ENCODE results near the gene THG1L.
"Not testable (repeated sequence)": the region's sequence is repeated elsewhere in the genome, so short reads cannot be mapped to it uniquely, and the experiment has no call there.

The THG1L gene

GRCh38 chr5:157727858-157728257 lies 3.4 kb upstream of the THG1L start:
- DNase-seq (ENCODE audit: low spot score) = not testable (repeated sequence)

DNA sequence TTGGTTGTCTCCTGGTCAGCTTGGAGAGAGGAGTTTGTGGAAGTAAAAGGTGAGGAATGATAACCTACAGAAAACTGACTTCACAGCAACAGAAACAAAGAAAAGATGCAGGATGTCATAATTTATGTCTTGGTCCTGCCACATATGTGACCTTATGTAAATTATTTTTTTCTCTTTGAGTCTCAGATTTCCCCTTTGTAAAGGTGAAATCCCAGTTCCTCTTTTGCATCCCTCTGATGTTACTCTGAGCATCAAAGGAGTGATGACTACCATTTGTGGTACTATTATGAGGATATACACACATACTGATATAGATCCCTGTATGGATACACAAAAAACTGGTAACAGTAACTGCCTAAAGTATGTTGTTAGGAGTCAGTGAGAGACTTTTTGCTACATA lies 1.4 kb upstream of the THG1L start:
- no peak for DNase-seq (ENCODE audit: low spot score)

GRCh38 chr5:157730900-157731271 lies 334 bp upstream of the THG1L start:
- DNase-seq (ENCODE audit: low spot score) = no peak

DNA sequence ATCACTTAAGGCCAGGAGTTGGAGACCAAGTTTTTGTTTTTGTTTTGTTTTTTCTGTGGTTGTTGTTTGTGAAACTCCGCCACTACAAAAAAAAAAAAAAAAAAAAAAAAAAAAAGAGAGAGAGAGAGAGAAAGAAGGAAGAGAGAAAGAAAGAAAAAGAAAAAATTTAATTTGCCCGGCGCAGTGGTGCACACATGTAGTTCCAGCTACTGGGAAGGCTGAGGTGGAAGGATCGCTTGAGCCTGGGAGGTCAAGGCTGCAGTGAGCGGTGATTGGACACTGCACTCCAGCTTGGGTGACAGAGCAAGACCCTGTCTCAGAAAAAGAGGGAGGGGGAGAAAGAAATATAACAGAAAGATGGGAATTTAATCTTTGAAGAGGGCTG lies 902 bp downstream of the THG1L start:
- DNase-seq (ENCODE audit: low spot score) = no peak

DNA sequence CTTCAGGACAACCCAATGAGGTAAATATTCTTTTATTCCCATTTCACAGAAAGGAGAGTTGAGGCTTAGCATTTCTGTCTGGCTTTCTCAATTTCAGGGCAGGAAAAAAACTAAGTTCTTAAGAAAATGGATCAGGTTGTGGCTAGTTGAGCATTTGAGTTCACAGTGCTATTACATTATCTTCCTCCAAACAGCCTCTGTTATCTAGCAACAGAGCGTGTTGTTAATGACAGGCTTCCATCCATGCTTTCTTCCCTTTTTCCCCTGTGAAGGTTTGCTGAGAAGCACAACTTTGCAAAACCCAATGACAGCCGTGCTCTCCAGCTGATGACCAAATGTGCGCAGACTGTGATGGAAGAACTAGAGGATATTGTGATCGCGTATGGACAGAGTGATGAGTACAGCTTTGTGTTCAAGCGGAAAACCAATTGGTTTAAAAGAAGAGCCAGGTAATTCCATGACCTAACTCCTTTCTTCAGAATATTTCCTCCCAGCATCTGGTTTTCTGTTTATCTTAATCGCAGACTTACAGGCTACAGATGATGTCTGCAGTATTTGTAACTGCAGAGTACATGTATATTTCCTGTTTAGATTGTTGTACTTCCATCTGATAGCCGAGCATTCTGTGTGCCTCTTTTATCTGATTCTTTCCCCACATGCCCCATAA lies 1.5 kb downstream of the THG1L start:
- DNase-seq (ENCODE audit: low spot score) = no peak

DNA sequence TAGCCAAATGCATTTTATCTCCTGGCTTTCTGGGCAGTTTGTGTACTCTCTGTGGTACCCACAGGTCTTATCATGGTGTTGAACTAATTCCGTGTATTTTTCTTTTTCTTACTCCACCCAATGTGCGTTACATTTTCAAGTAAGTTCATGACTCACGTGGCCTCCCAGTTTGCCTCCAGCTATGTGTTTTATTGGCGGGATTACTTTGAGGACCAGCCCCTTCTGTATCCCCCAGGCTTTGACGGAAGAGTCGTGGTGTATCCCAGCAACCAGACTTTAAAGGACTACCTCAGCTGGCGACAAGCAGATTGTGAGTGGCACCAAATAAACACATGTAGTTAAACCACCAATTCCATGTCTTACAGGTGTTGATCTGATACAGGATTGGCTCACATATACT lies 3.2 kb downstream of the THG1L start:
- DNase-seq (ENCODE audit: low spot score) = no peak

DNA sequence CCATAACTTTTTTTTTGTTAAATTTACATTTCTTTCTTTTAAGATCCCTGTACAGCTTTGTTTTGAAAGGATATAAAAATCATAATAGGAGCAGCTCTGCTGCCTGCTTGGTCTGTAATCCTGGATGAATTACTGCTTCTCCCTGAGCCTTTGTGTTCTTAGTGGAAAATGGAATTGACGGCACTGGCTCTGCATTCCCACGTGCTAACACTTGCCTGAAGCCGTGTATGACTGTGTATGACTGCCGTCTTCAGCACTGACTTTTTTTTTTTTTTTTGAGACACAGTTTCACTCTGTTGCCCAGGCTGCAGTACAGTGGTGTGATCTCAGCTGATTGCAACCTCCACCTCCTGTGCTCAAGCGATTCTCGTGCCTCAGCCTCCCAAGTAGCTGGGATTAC lies 4.8 kb downstream of the THG1L start:
- DNase-seq (ENCODE audit: low spot score) = no peak

DNA sequence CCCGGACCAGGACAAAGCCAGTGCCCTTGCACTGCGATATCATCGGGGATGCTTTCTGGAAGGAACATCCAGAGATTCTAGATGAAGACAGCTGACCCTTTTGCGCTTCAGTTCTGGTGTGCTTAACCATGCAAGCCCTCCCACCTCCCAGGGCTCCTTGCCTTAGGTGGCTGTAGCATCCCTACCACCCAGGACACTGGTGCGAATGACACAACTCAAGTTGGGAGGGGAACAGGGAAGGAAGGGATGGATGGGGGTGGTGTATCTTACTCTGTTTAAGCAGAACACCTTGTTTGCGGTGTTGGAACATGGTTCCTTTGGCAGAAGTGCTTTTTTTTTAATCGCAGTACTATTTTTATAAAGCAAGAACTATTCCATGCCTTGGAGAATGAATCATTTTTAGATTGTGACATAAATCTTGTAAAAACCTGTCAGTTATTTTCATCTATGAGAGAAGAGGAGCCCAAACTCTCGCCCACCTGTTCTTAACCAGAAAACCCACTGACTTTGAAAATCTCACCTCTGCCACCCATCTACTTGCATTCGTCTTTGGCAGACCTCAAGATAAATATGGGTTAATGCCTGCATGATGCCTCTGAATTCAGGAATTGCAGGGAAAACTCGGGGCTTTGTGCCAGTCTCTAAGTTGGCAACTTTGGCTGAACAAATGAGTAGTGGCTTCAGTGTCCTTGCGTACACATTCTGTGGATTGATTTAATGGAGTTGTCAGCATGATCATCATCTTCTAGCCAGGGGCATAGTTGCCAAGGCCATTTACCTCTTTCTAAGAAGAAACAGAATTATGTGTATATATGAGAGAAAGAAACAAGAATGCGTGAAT lies 8.4 kb downstream of the THG1L start:
- no peak for DNase-seq (ENCODE audit: low spot score)

- peak; percentile 31 for DNase-seq (ENCODE audit: low spot score)
These were observed 9.0 kb downstream of the THG1L start for GRCh38 chr5:157740229-157740610.

GRCh38 chr5:157741131-157741530 lies 9.9 kb downstream of the THG1L start:
- no peak for DNase-seq (ENCODE audit: low spot score)

- DNase-seq (ENCODE audit: low spot score) = peak; percentile 73
These were observed 12.2 kb downstream of the THG1L start, which contains the start of gene LSM11 for GRCh38 chr5:157743163-157744050. Gene LSM11, plus strand, starts transcription at chr5:157743712. Its CDS starts 39 bp downstream, at chr5:157743751.

DNA sequence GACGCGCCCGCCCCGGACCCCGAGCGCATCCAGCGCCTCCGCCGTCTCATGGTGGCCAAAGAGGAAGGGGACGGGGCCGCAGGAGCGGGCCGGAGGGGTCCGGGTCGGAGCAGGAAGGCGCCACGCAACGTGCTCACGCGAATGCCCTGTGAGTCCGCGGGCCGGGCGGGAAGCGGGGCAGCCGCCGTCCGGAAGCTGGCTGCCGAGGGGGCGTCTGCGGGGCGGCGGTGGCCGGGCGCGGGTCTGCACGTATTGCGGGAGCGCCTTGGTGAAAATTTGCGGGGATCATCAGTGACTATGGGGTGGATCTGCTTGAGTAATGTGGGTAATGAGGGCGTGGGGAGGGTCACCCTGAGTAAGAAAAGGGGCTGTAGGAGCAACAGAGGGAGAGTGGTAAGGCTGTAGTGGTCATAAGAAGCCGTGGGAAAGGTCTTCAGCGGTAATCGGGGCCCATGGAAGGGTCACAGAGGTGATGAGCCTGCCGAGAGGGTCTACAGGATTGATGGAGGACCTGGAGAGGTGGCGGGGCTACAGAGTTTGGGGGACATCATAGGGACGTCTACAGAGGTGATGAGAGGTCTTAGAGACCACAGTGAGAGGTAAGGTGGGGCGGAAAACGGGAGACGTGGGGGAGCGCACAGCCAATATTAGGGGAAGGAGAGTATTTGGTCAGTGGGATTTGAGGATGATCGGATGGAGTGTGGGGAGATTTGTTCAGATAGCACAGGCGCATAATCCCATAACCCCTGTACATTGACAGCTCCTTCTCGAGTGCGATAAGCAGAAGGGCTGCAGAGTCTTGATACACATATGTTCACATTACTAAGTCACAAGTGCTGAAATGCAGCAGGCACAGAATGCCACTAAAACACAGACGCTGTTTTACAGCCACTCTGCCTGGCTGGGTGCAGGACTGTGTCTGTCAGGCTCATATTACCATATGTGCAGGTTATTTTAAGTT lies 13.1 kb downstream of the THG1L start:
- no peak for DNase-seq (ENCODE audit: low spot score)

DNA sequence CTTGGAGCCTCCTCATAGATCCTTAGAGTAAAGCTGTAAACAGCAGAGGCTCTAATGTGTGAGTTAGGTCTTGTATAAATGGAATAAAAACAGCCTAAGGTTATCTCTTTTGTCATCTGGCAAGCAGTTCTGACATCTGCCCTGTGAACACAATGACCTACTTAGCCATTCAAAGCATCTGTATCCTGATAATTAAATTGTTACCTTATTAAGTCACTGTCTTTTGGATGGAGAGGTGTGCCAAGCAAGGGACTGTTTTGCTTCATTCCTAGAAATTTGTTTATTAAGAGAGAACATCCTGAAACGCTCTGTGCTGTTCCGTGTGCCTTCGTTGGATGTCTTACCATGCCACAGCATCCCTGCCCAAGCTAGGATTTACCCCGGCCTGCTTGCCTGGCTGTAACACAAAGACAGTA lies 13.8 kb downstream of the THG1L start:
- no peak for DNase-seq (ENCODE audit: low spot score)

- DNase-seq (ENCODE audit: low spot score) = no peak
These were observed 16.0 kb downstream of the THG1L start for GRCh38 chr5:157747173-157747740.

DNA sequence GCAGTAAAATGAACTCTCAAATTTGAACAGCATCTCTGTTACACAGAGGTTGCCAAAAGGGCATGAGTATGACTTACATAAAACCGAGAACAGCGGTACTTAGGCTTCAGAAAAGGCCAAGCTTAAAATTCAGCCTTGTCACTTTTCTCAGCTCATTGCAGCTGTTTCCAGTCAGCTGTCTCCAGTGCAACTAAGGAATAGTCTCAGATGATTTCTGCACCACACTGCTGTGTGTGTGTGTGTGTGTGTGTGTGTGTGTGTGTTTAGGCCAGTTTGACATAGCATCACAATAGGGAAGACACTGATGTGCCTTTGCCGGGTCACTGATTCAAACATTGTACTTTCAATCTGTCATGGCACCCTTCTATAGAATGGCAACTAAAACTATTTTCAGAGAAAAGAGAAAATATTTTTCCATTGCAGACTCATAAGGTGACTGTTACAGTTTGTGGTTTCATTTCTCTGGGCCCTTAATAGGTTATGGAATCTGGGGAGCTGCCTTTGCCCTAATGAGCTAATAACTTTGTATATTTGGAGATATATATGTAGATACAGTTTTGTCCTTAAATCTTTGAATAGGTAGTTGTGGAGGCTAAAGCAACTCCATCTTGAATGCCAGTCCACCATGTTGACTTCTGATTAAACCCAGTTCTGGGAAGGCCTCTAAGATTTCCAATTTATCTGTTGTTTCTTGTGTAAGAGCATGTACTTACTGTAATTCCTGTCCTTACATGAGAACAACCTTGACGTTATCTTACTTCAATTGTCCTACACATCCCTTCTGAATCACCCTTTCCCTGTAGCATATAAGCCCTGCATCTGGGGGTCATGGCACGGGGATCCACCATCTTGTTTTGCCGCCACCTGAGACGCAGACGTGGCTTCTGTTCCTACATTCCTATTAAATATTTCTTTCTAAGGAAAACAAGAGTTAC lies 16.8 kb downstream of the THG1L start:
- no peak for DNase-seq (ENCODE audit: low spot score)

- DNase-seq (ENCODE audit: low spot score) = no peak
These were observed 17.7 kb downstream of the THG1L start for GRCh38 chr5:157748760-157749461.

DNA sequence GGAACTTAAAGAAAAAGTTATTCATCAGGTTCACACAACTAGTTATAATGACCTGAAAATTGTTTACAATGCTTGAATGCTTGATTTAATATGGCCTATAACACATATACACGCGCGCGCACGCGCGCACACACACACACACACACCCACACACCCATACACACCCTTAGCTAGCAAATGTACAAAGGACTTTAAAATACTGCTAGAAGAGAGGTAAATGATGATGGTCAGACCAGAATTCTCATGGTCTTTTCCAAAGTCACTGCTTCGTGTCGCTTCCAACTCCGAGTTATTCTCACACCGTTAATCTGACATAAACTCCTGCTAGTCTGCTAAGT lies 18.2 kb downstream of the THG1L start:
- DNase-seq (ENCODE audit: low spot score) = no peak

- peak; percentile 41 for DNase-seq (ENCODE audit: low spot score)
These were observed 19.1 kb downstream of the THG1L start for GRCh38 chr5:157750320-157750719.

DNA sequence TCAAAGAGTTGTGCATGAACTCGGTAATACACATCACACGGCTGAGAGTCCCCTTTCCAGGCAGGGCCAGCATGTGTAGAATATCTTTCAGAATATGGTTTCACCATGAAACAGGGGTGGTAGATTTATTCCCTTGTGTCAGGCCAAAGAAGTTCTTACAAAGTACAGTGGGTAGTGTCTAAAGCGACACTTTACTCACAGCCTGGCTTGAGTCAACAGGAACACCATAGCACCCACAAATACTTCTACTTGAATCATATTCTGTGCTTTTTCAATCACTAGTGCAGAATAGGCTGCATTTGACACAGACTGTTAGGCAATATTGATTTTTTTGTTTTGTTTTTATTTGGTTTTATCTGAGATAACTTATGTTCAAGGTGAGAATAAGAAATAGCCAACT lies 24.9 kb downstream of the THG1L start:
- DNase-seq (ENCODE audit: low spot score) = no peak
